CD14-positive monocyte (primary cell): Measurements from ENCODE around the gene CXCR6. TPM values are rescaled to one million over a fixed set of nuclear protein-coding genes. Genes with fewer than 3 reads are reported as not detected.

ENCODE experiments used
- DNase-seq, 3 donors: peaks; one replicate each; pipeline ENCODE4 v3.0.0-alpha.2; 2011 to 2022
- H2AFZ ChIP-seq: 2 replicates; pipeline ENCODE4 v1.6.0; 2012; ENCODE audit warnings: mild to moderate bottlenecking, low read depth, low read length, inconsistent platforms; ENCODE audit not compliant: insufficient read depth, poor library complexity, severe bottlenecking
- H3K27ac ChIP-seq, 2 donors: 1 replicate in 1 of 2; 2 replicates in 1 of 2; pipeline ENCODE4 v1.5.1; 2012 to 2013; ENCODE audit warnings: low read length in 2 of 2, control low read depth in 1 of 2, inconsistent platforms in 1 of 2, low read depth in 1 of 2, mild to moderate bottlenecking in 1 of 2
- H3K27me3 ChIP-seq, 2 donors: one replicate each; pipeline versions ENCODE4 v1.6.0 to v1.6.1; 2011 to 2013; ENCODE audit warnings: low read length in 2 of 2; ENCODE audit not compliant: control insufficient read depth in 2 of 2, insufficient read depth in 2 of 2
- H3K36me3 ChIP-seq, 2 donors: replicated peaks in 1 of 2; 1 replicate in 1 of 2; 2 replicates in 1 of 2; pipeline versions ENCODE4 v1.5.1 to v1.6.1; 2012 to 2013; ENCODE audit warnings: low read length in 2 of 2, control low read depth in 1 of 2, inconsistent platforms in 1 of 2, mild to moderate bottlenecking in 1 of 2; ENCODE audit not compliant: insufficient read depth in 2 of 2, control insufficient read depth in 1 of 2
- H3K4me1 ChIP-seq, 2 donors: 1 replicate in 1 of 2; 2 replicates in 1 of 2; pipeline versions ENCODE4 v1.5.1 to v1.6.1; 2012 to 2013; ENCODE audit warnings: low read length in 2 of 2, control low read depth in 1 of 2, inconsistent platforms in 1 of 2, mild to moderate bottlenecking in 1 of 2, moderate library complexity in 1 of 2; ENCODE audit not compliant: insufficient read depth in 2 of 2, control insufficient read depth in 1 of 2
- H3K4me2 ChIP-seq: replicated peaks from 2 replicates; pipeline ENCODE3; 2012; ENCODE audit warnings: low read length, moderate library complexity, mild to moderate bottlenecking; ENCODE audit not compliant: poor library complexity, severe bottlenecking; ENCODE audit errors: extremely low read depth
- H3K4me3 ChIP-seq, 3 experiments: fragments of 200-600 bp in 1 of 3; sonication (generic) in 1 of 3; replicated peaks in 1 of 3; 1 replicate in 2 of 3; 2 replicates in 1 of 3; pipeline ENCODE4 v1.5.1; 2011 to 2013; ENCODE audit warnings: low read length in 3 of 3, mild to moderate bottlenecking in 3 of 3, control low read depth in 2 of 3, low read depth in 2 of 3, inconsistent platforms in 1 of 3, moderate library complexity in 1 of 3
- H3K79me2 ChIP-seq: 2 replicates; pipeline ENCODE4 v1.6.0; 2012; ENCODE audit warnings: mild to moderate bottlenecking, control low read depth, inconsistent platforms, low read length, moderate library complexity; ENCODE audit not compliant: insufficient read depth
- H3K9ac ChIP-seq: 2 replicates; pipeline ENCODE4 v1.6.0; 2017; ENCODE audit warnings: low read length, mild to moderate bottlenecking; ENCODE audit not compliant: insufficient read depth, poor library complexity, severe bottlenecking
- H3K9me3 ChIP-seq, 2 donors: replicated peaks in 1 of 2; 1 replicate in 1 of 2; 2 replicates in 1 of 2; pipeline versions ENCODE4 v1.5.1 to v1.6.1; 2012 to 2013; ENCODE audit warnings: low read length in 2 of 2, control low read depth in 1 of 2; ENCODE audit not compliant: control insufficient read depth in 1 of 2, insufficient read depth in 1 of 2
- H4K20me1 ChIP-seq: 2 replicates; pipeline ENCODE4 v1.6.0; 2012; ENCODE audit warnings: mild to moderate bottlenecking, low read length, control low read depth, moderate library complexity; ENCODE audit not compliant: insufficient read depth
- H3K27ac Mint-ChIP-seq, 7 donors: one replicate each; pipeline ENCODE4 v1.8.0; 2020; ENCODE audit warnings: mild to moderate bottlenecking in 7 of 7, mixed read lengths in 7 of 7, moderate library complexity in 6 of 7, inconsistent platforms in 2 of 7
- H3K27me3 Mint-ChIP-seq, 3 donors: one replicate each; pipeline ENCODE4 v1.8.0; 2021 to 2022; ENCODE audit warnings: low read depth in 3 of 3, mild to moderate bottlenecking in 3 of 3, mixed read lengths in 3 of 3, moderate library complexity in 3 of 3, inconsistent platforms in 1 of 3
- H3K36me3 Mint-ChIP-seq, 2 donors: one replicate each; pipeline ENCODE4 v1.8.0; 2020; ENCODE audit warnings: mixed read lengths in 2 of 2, inconsistent platforms in 1 of 2, mild to moderate bottlenecking in 1 of 2
- H3K4me1 Mint-ChIP-seq: one replicate; pipeline ENCODE4 v1.8.0; 2020; ENCODE audit warnings: mild to moderate bottlenecking, mixed read lengths
- H3K4me3 Mint-ChIP-seq, 2 donors: one replicate each; pipeline ENCODE4 v1.8.0; 2020; ENCODE audit warnings: mild to moderate bottlenecking in 2 of 2, mixed read lengths in 2 of 2, moderate library complexity in 1 of 2
- H3K9me3 Mint-ChIP-seq, 7 donors: one replicate each; pipeline ENCODE4 v1.8.0; 2020 to 2022; ENCODE audit warnings: mixed read lengths in 7 of 7, mild to moderate bottlenecking in 6 of 7, moderate library complexity in 6 of 7, inconsistent platforms in 2 of 7
- CTCF ChIP-seq: fragments of 200-600 bp; IDR thresholded peaks from one replicate; pipeline ENCODE4 v1.8.0; 2022; ENCODE audit warnings: antibody characterized with exemption, mild to moderate bottlenecking
- WGBS: methylation state at CpG from one replicate; pipeline ENCODE4 v1.1.5; 2013; ENCODE audit warnings: missing lambda C conversion rate; ENCODE audit not compliant: insufficient coverage; 5-methylcytosine and 5-hydroxymethylcytosine counted together
- intact Hi-C, 2 donors: fragments of 100-400 bp; cut with micrococcal nuclease; formaldehyde crosslinking; loops; one replicate each; pipeline versions ENCODE4 v1.15.0 to v1.15.1; 2023
- polyA minus RNA-seq: library from RNA; depleted of rRNA, polyadenylated mRNA; stranded (reverse); fragments of >200 nt; gene quantifications from 2 replicates; pipeline ENCODE4 v1.2.3, GENCODE V29; 2012
- polyA plus RNA-seq, 3 donors: library from polyadenylated mRNA; depleted of rRNA in 1 of 3; unstranded in 2 of 3; stranded (reverse) in 1 of 3; fragments of 300-500 nt in 2 of 3; fragments of >200 nt in 1 of 3; fragmentation: Illumina TruSeq in 2 of 3; gene quantifications; 1 replicate in 2 of 3; 2 replicates in 1 of 3; pipeline ENCODE4 v1.2.3, GENCODE V29; 2012 to 2021
- total RNA-seq, 12 experiments: library from RNA in 1 of 12; stranded (reverse) in 1 of 12; fragments of 120-200 nt in 1 of 12; gene quantifications; one replicate each; pipeline ENCODE4 v1.2.4 and lab custom pipeline; 2013 to 2026; ENCODE audit warnings: mixed read lengths in 6 of 12, inconsistent platforms in 1 of 12

The CXCR6 gene
- total RNA-seq (2013) = 0.04 TPM
- polyA plus RNA-seq = under 1 TPM in 1 of 3 donors, not detected in 2; 0.10 TPM
- not detected in 2 replicates for polyA minus RNA-seq
- 0 to 0.81 (median 0) reads per million in 11 experiments for total RNA-seq (lab: John Stamatoyannopoulos, UW)

- no peak for TF ChIP-seq CTCF
- no peak within 1 kb of the TSS for H3K27ac Mint-ChIP-seq
- H4K20me1 ChIP-seq = peaks cover 3% of the 10 kb centered on the region
- no peaks in the 10 kb centered on the region for H3K79me2 ChIP-seq
- DNase-seq = no peak
- H3K4me1 Mint-ChIP-seq = peaks cover 4% of the 10 kb centered on the region
- no peaks in the 10 kb centered on the region for H3K27me3 ChIP-seq
- no peaks in the 10 kb centered on the region for H3K9me3 Mint-ChIP-seq
- H2AFZ ChIP-seq = no peak within 1 kb of the TSS
- H3K36me3 Mint-ChIP-seq = peaks cover 61 to 63% of the 10 kb centered on the region in 2 donors
- no peak within 1 kb of the TSS for H3K4me3 Mint-ChIP-seq
- H3K4me3 ChIP-seq = no peak within 1 kb of the TSS
- H3K27ac ChIP-seq = no peak within 1 kb of the TSS
- no peaks in the 10 kb centered on the region for H3K9me3 ChIP-seq
- intact Hi-C loops = no loop called here
- peaks cover 29 to 67% of the 10 kb centered on the region in 2 donors for H3K36me3 ChIP-seq
- WGBS = 98% methylated on average over 6 of the region's 8 CpGs
- H3K9ac ChIP-seq = no peak within 1 kb of the TSS
- H3K4me1 ChIP-seq = peaks cover 0 to 2% of the 10 kb centered on the region in 2 donors
- H3K27me3 Mint-ChIP-seq = peaks cover 0 to 1% (median 0%) of the 10 kb centered on the region in 3 donors
- H3K4me2 ChIP-seq = no peak within 1 kb of the TSS
These were observed at the start of gene CXCR6 for GRCh38 chr3:45943207-45943846. CXCR6 (plus strand) TSS chr3:45943464; CDS start chr3:45946482, 3,018 bp downstream.

- Histone ChIP-seq H3K27ac (no peak overlapping the region), H3K4me3 (no peak overlapping the region), H3K4me2 (no peak overlapping the region), H3K9me3 (no peaks in the 10 kb centered on the region), H2AFZ (no peak overlapping the region), H3K36me3 (no peaks in the 10 kb centered on the region), H4K20me1 (no peaks in the 10 kb centered on the region), H3K4me1 (peaks cover 0 to 2% of the 10 kb centered on the region in 2 donors), H3K79me2 (no peaks in the 10 kb centered on the region), H3K27me3 (no peaks in the 10 kb centered on the region), H3K9ac (no peak overlapping the region)
- no peak for DNase-seq
- Mint-ChIP-seq H3K4me1 (peaks cover 21% of the 10 kb centered on the region), H3K36me3 (no peaks in the 10 kb centered on the region), H3K9me3 (no peaks in the 10 kb centered on the region), H3K4me3 (peak overlapping the region in 1 of 2 donors; percentile 13), H3K27ac (peak overlapping the region in 2 of 7 donors; percentile 14 to 23), H3K27me3 (peaks cover 2 to 8% (median 3%) of the 10 kb centered on the region in 3 donors)
- intact Hi-C loops = no loop called here
- TF ChIP-seq CTCF = no peak
- no CpG with 5 or more reads among the region's 6 CpGs for WGBS
These were observed 49.2 kb upstream of the CXCR6 start for GRCh38 chr3:45894015-45894414.
